ENCODE data around the gene TMEM107.

- TF ChIP-seq CTCF (IDR thresholded peaks at IDR 0.05), result no peak
- no peak for TF ChIP-seq POLR2A (IDR thresholded peaks at IDR 0.05)
These were observed 50.2 kb downstream of the TMEM107 start for GRCh38 chr17:8125947-8126490.
